ENCODE measurements around the gene ULBP3. TPM values are rescaled to one million over a fixed set of nuclear protein-coding genes. Genes with fewer than 3 reads are reported as not detected.

The ULBP3 gene
- total and polyA plus RNA-seq, 3 experiments from 2014 or later, result 1.2 to 2.2 (median 1.6) TPM

- H3K27me3 Mint-ChIP-seq, result peaks cover 3 to 6% of the 10 kb centered on the region in 2 donors
- H3K27me3 ChIP-seq (ENCODE audit: insufficient read depth, low read length, poor library complexity, severe bottlenecking), result no peaks in the 10 kb centered on the region
- ChIA-PET CTCF (interaction anchor here (1.6 kb wide), 1 partner anchor 9 kb away, joined by 3 read pairs; no protein-coding TSS in a partner anchor), POLR2A (no interaction called here)
- H3K9me3 Mint-ChIP-seq, result no peaks in the 10 kb centered on the region
- H3K27ac Mint-ChIP-seq, result no peak overlapping the region
- no peaks in the 10 kb centered on the region for H3K36me3 Mint-ChIP-seq
- H3K36me3 ChIP-seq (ENCODE audit: insufficient read depth, low read length), result no peaks in the 10 kb centered on the region
- H3K4me1 ChIP-seq (ENCODE audit: insufficient read depth, low read length), result no peaks in the 10 kb centered on the region
- DNase-seq, result no peak
- H3K4me3 ChIP-seq (ENCODE audit: low read length), result no peak overlapping the region
- no peak overlapping the region for H3K4me3 Mint-ChIP-seq
- H3K9me3 ChIP-seq (ENCODE audit: low read length), result no peaks in the 10 kb centered on the region
- no peaks in the 10 kb centered on the region for H3K4me1 Mint-ChIP-seq
- H3K27ac ChIP-seq (ENCODE audit: low read depth, low read length), result no peak overlapping the region
These were observed 31.8 kb upstream of the ULBP3 start for GRCh38 chr6:150100745-150101144.

- H3K9me3 Mint-ChIP-seq, result no peaks in the 10 kb centered on the region
- no peaks in the 10 kb centered on the region for H3K36me3 Mint-ChIP-seq
These were observed 31.0 kb upstream of the ULBP3 start for GRCh38 chr6:150099953-150100352.

GRCh38 chr6:150099546-150099945 is 30.6 kb upstream of the ULBP3 start:
- Mint-ChIP-seq H3K27ac (no peak overlapping the region), H3K9me3 (no peaks in the 10 kb centered on the region), H3K27me3 (peaks cover 6 to 9% of the 10 kb centered on the region in 2 donors), H3K36me3 (no peaks in the 10 kb centered on the region), H3K4me1 (peaks cover 0 to 3% (median 3%) of the 10 kb centered on the region in 3 donors), H3K4me3 (no peak overlapping the region)
- H3K4me1 ChIP-seq (ENCODE audit: insufficient read depth, low read length), result no peaks in the 10 kb centered on the region
- CTCF ChIA-PET, result no interaction called here
- no peaks in the 10 kb centered on the region for H3K36me3 ChIP-seq (ENCODE audit: insufficient read depth, low read length)
- POLR2A ChIA-PET, result no interaction called here
- DNase-seq, result no peak
- no peak overlapping the region for H3K4me3 ChIP-seq (ENCODE audit: low read length)
- H3K9me3 ChIP-seq (ENCODE audit: low read length), result no peaks in the 10 kb centered on the region
- H3K27ac ChIP-seq (ENCODE audit: low read depth, low read length), result no peak overlapping the region
- H3K27me3 ChIP-seq (ENCODE audit: insufficient read depth, low read length, poor library complexity, severe bottlenecking), result no peaks in the 10 kb centered on the region

More at GRCh38 chr6:150099953-150100352, 31.0 kb upstream of the ULBP3 start:
- no peaks in the 10 kb centered on the region for H3K27me3 ChIP-seq (ENCODE audit: insufficient read depth, low read length, poor library complexity, severe bottlenecking)
- ChIA-PET POLR2A (no interaction called here), CTCF (no interaction called here)
- no peak for DNase-seq
- Mint-ChIP-seq H3K27me3 (peaks cover 6 to 9% of the 10 kb centered on the region in 2 donors), H3K27ac (no peak overlapping the region), H3K4me1 (no peaks in the 10 kb centered on the region), H3K4me3 (no peak overlapping the region)
- H3K9me3 ChIP-seq (ENCODE audit: low read length), result no peaks in the 10 kb centered on the region
- H3K27ac ChIP-seq (ENCODE audit: low read depth, low read length), result no peak overlapping the region
- no peaks in the 10 kb centered on the region for H3K36me3 ChIP-seq (ENCODE audit: insufficient read depth, low read length)
- H3K4me3 ChIP-seq (ENCODE audit: low read length), result no peak overlapping the region
- H3K4me1 ChIP-seq (ENCODE audit: insufficient read depth, low read length), result no peaks in the 10 kb centered on the region

- no peaks in the 10 kb centered on the region for H3K9me3 ChIP-seq (ENCODE audit: low read length)
- no peak overlapping the region for H3K27ac Mint-ChIP-seq
- no peak overlapping the region for H3K4me3 ChIP-seq (ENCODE audit: low read length)
- peaks cover 6 to 12% of the 10 kb centered on the region in 2 donors for H3K27me3 Mint-ChIP-seq
- DNase-seq, result no peak
- no peaks in the 10 kb centered on the region for H3K27me3 ChIP-seq (ENCODE audit: insufficient read depth, low read length, poor library complexity, severe bottlenecking)
- peaks cover 0 to 4% (median 3%) of the 10 kb centered on the region in 3 donors for H3K4me1 Mint-ChIP-seq
- POLR2A ChIA-PET, result no interaction called here
- no peaks in the 10 kb centered on the region for H3K9me3 Mint-ChIP-seq
- CTCF ChIA-PET, result no interaction called here
- no peaks in the 10 kb centered on the region for H3K36me3 ChIP-seq (ENCODE audit: insufficient read depth, low read length)
- no peaks in the 10 kb centered on the region for H3K4me1 ChIP-seq (ENCODE audit: insufficient read depth, low read length)
- no peak overlapping the region for H3K4me3 Mint-ChIP-seq
- H3K27ac ChIP-seq (ENCODE audit: low read depth, low read length), result no peak overlapping the region
- H3K36me3 Mint-ChIP-seq, result no peaks in the 10 kb centered on the region
These were observed 29.2 kb upstream of the ULBP3 start for GRCh38 chr6:150098155-150098554.

GRCh38 chr6:150093397-150093796 is 24.5 kb upstream of the ULBP3 start:
- no peaks in the 10 kb centered on the region for H3K9me3 ChIP-seq (ENCODE audit: low read length)
- H3K27me3 ChIP-seq (ENCODE audit: insufficient read depth, low read length, poor library complexity, severe bottlenecking), result peaks cover 3% of the 10 kb centered on the region
- ChIA-PET CTCF (no interaction called here), POLR2A (no interaction called here)
- Mint-ChIP-seq H3K27me3 (peaks cover 4 to 22% of the 10 kb centered on the region in 2 donors), H3K36me3 (no peaks in the 10 kb centered on the region), H3K4me1 (peaks cover 0 to 4% (median 3%) of the 10 kb centered on the region in 3 donors), H3K9me3 (no peaks in the 10 kb centered on the region), H3K4me3 (no peak overlapping the region), H3K27ac (no peak overlapping the region)
- H3K27ac ChIP-seq (ENCODE audit: low read depth, low read length), result no peak overlapping the region
- no peaks in the 10 kb centered on the region for H3K4me1 ChIP-seq (ENCODE audit: insufficient read depth, low read length)
- no peak for DNase-seq
- no peaks in the 10 kb centered on the region for H3K36me3 ChIP-seq (ENCODE audit: insufficient read depth, low read length)
- H3K4me3 ChIP-seq (ENCODE audit: low read length), result no peak overlapping the region

GRCh38 chr6:150091476-150091875 is 22.6 kb upstream of the ULBP3 start:
- H3K4me1 Mint-ChIP-seq, result peaks cover 0 to 4% (median 3%) of the 10 kb centered on the region in 3 donors
- no peak for DNase-seq
- Histone ChIP-seq H3K27me3 (ENCODE audit: insufficient read depth, low read length, poor library complexity, severe bottlenecking) (peaks cover 3% of the 10 kb centered on the region), H3K4me3 (ENCODE audit: low read length) (no peak overlapping the region), H3K4me1 (ENCODE audit: insufficient read depth, low read length) (no peaks in the 10 kb centered on the region), H3K36me3 (ENCODE audit: insufficient read depth, low read length) (no peaks in the 10 kb centered on the region), H3K27ac (ENCODE audit: low read depth, low read length) (no peak overlapping the region), H3K9me3 (ENCODE audit: low read length) (no peaks in the 10 kb centered on the region)
- H3K4me3 Mint-ChIP-seq, result no peak overlapping the region
- no peaks in the 10 kb centered on the region for H3K9me3 Mint-ChIP-seq
- ChIA-PET CTCF (interaction anchor here (1.3 to 2.0 kb wide), 2 partner anchors 10 to 11 kb away, joined by 3 to 6 read pairs; no protein-coding TSS in a partner anchor), POLR2A (no interaction called here)
- no peak overlapping the region for H3K27ac Mint-ChIP-seq
- H3K36me3 Mint-ChIP-seq, result no peaks in the 10 kb centered on the region
- peaks cover 4 to 22% of the 10 kb centered on the region in 2 donors for H3K27me3 Mint-ChIP-seq

GRCh38 chr6:150090328-150090727 is 21.4 kb upstream of the ULBP3 start:
- CTCF ChIA-PET, result no interaction called here
- no peak for DNase-seq

GRCh38 chr6:150088481-150089154 is 19.7 kb upstream of the ULBP3 start:
- POLR2A ChIA-PET, result no interaction called here
- Mint-ChIP-seq H3K4me1 (no peaks in the 10 kb centered on the region), H3K4me3 (no peak overlapping the region), H3K27ac (no peak overlapping the region), H3K36me3 (no peaks in the 10 kb centered on the region), H3K27me3 (peaks cover 8 to 27% of the 10 kb centered on the region in 2 donors), H3K9me3 (no peaks in the 10 kb centered on the region)
- CTCF ChIA-PET, result interaction anchor here (0.7 to 1.6 kb wide), 4 partner anchors 8 to 307 kb away, joined by 3 to 5 read pairs (median 4); no protein-coding TSS in a partner anchor
- H3K27ac ChIP-seq (ENCODE audit: low read depth, low read length), result no peak overlapping the region
- H3K36me3 ChIP-seq (ENCODE audit: insufficient read depth, low read length), result no peaks in the 10 kb centered on the region
- peaks cover 3% of the 10 kb centered on the region for H3K27me3 ChIP-seq (ENCODE audit: insufficient read depth, low read length, poor library complexity, severe bottlenecking)
- H3K9me3 ChIP-seq (ENCODE audit: low read length), result no peaks in the 10 kb centered on the region
- no peak for DNase-seq
- H3K4me3 ChIP-seq (ENCODE audit: low read length), result no peak overlapping the region
- no peaks in the 10 kb centered on the region for H3K4me1 ChIP-seq (ENCODE audit: insufficient read depth, low read length)

More at GRCh38 chr6:150090328-150090727, 21.4 kb upstream of the ULBP3 start:
- Mint-ChIP-seq H3K9me3 (no peaks in the 10 kb centered on the region), H3K27ac (no peak overlapping the region), H3K36me3 (no peaks in the 10 kb centered on the region), H3K4me1 (peaks cover 0 to 4% (median 3%) of the 10 kb centered on the region in 3 donors), H3K27me3 (peaks cover 5 to 18% of the 10 kb centered on the region in 2 donors), H3K4me3 (no peak overlapping the region)
- Histone ChIP-seq H3K27me3 (ENCODE audit: insufficient read depth, low read length, poor library complexity, severe bottlenecking) (peaks cover 3% of the 10 kb centered on the region), H3K36me3 (ENCODE audit: insufficient read depth, low read length) (no peaks in the 10 kb centered on the region), H3K27ac (ENCODE audit: low read depth, low read length) (no peak overlapping the region), H3K4me1 (ENCODE audit: insufficient read depth, low read length) (no peaks in the 10 kb centered on the region), H3K9me3 (ENCODE audit: low read length) (no peaks in the 10 kb centered on the region), H3K4me3 (ENCODE audit: low read length) (no peak overlapping the region)
- POLR2A ChIA-PET, result no interaction called here
